RWPE2 (cell line): Measurements from ENCODE around the gene ATOH8.
A peak's percentile ranks its signal among the peaks of the same experiment; 100 is the strongest.

ENCODE experiments used
- ATAC-seq: fragments of 200-7000 bp; cut with Tn5 transposase; 3 replicates; pipeline ENCODE4 v1.9.1; 2021; ENCODE audit warnings: low read depth
- DNase-seq: peaks from one replicate; pipeline ENCODE4 v3.0.0-alpha.2; 2020; ENCODE audit warnings: low spot score
- H3K27ac ChIP-seq: fragments of 450-650 bp; 2 replicates; pipeline ENCODE4 v1.5.1; 2017; ENCODE audit warnings: mild to moderate bottlenecking; ENCODE audit not compliant: poor library complexity, severe bottlenecking
- H3K27me3 ChIP-seq: fragments of 250-450 bp; sonication (Bioruptor Pico); 2 replicates; pipeline ENCODE4 v1.5.1; 2021; ENCODE audit warnings: mild to moderate bottlenecking, moderate library complexity; ENCODE audit not compliant: insufficient read depth, poor library complexity, severe bottlenecking
- H3K36me3 ChIP-seq: fragments of 250-450 bp; sonication (Bioruptor Pico); 2 replicates; pipeline ENCODE4 v1.5.1; 2020; ENCODE audit warnings: low read depth, mild to moderate bottlenecking, moderate library complexity
- H3K4me1 ChIP-seq: fragments of 250-450 bp; sonication (Bioruptor Pico); 2 replicates; pipeline ENCODE4 v1.5.1; 2021; ENCODE audit warnings: mild to moderate bottlenecking, moderate library complexity; ENCODE audit not compliant: insufficient read depth, poor library complexity, severe bottlenecking
- H3K4me3 ChIP-seq: fragments of 250-450 bp; sonication (Bioruptor Pico); 2 replicates; pipeline ENCODE4 v1.5.1; 2021; ENCODE audit warnings: mild to moderate bottlenecking, moderate library complexity; ENCODE audit not compliant: severe bottlenecking
- H3K9me3 ChIP-seq: fragments of 250-450 bp; sonication (Bioruptor Pico); 2 replicates; pipeline ENCODE4 v1.5.1; 2021; ENCODE audit warnings: mild to moderate bottlenecking, moderate library complexity; ENCODE audit not compliant: severe bottlenecking
- TF ChIP-seq, protein P1 (sequence below): fragments of 450-650 bp; IDR thresholded peaks from one replicate; pipeline ENCODE4 v1.5.1; 2017; ENCODE audit warnings: mild to moderate bottlenecking, moderate library complexity; ENCODE audit not compliant: poor library complexity, severe bottlenecking

The ATOH8 gene

GRCh38 chr2:85706063-85706462 is 47.7 kb upstream of the ATOH8 start:
- no peak overlapping the region for H3K4me3 ChIP-seq
- no peaks in the 10 kb centered on the region for H3K9me3 ChIP-seq
- H3K4me1 ChIP-seq, result peaks cover 36% of the 10 kb centered on the region
- H3K36me3 ChIP-seq, result no peaks in the 10 kb centered on the region
- TF ChIP-seq, protein P1, sequence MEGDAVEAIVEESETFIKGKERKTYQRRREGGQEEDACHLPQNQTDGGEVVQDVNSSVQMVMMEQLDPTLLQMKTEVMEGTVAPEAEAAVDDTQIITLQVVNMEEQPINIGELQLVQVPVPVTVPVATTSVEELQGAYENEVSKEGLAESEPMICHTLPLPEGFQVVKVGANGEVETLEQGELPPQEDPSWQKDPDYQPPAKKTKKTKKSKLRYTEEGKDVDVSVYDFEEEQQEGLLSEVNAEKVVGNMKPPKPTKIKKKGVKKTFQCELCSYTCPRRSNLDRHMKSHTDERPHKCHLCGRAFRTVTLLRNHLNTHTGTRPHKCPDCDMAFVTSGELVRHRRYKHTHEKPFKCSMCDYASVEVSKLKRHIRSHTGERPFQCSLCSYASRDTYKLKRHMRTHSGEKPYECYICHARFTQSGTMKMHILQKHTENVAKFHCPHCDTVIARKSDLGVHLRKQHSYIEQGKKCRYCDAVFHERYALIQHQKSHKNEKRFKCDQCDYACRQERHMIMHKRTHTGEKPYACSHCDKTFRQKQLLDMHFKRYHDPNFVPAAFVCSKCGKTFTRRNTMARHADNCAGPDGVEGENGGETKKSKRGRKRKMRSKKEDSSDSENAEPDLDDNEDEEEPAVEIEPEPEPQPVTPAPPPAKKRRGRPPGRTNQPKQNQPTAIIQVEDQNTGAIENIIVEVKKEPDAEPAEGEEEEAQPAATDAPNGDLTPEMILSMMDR, result no peak
- no peak for ATAC-seq
- no peak for DNase-seq
- no peaks in the 10 kb centered on the region for H3K27me3 ChIP-seq
- H3K27ac ChIP-seq, result peak overlapping the region; percentile 31

- Histone ChIP-seq H3K27ac (no peak overlapping the region), H3K4me3 (no peak overlapping the region), H3K9me3 (no peaks in the 10 kb centered on the region), H3K27me3 (no peaks in the 10 kb centered on the region), H3K36me3 (no peaks in the 10 kb centered on the region), H3K4me1 (peaks cover 30% of the 10 kb centered on the region)
- TF ChIP-seq, protein P1, result no peak
- ATAC-seq (no peak; the same call in 2 of the 3 replicates), DNase-seq (no peak)
Observed at GRCh38 chr2:85706599-85707296, 47.0 kb upstream of the ATOH8 start.

GRCh38 chr2:85707304-85707703 is 46.5 kb upstream of the ATOH8 start:
- DNase-seq (no peak), ATAC-seq (peak; percentile 79)
- Histone ChIP-seq H3K4me3 (no peak overlapping the region), H3K9me3 (no peaks in the 10 kb centered on the region), H3K27ac (no peak overlapping the region), H3K27me3 (no peaks in the 10 kb centered on the region), H3K4me1 (peaks cover 25% of the 10 kb centered on the region), H3K36me3 (no peaks in the 10 kb centered on the region)
- TF ChIP-seq, protein P1, result peak; percentile 92

DNA sequence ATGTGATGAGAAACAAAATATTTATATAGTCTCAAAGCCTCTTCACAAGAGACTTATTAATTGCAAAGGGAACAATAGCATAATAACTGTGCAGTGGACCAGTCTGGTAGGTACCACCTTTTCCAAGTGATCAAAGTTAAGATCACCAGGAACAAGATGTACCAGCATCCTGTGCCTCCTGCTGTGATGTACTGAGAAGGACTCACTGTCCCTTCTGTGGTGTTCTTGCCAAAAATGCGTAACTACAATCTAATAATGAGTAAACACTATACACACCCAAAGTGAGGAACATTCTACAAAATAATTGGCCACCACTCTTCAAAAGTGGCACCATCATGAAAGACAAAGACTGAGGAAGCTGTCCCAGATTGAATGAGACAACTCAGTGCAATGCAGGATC is 45.1 kb upstream of the ATOH8 start:
- Histone ChIP-seq H3K27me3 (no peaks in the 10 kb centered on the region), H3K27ac (no peak overlapping the region), H3K9me3 (no peaks in the 10 kb centered on the region), H3K4me1 (peaks cover 18% of the 10 kb centered on the region), H3K36me3 (no peaks in the 10 kb centered on the region), H3K4me3 (no peak overlapping the region)
- ATAC-seq, result no peak
- TF ChIP-seq, protein P1, result no peak
- no peak for DNase-seq

- no peaks in the 10 kb centered on the region for H3K9me3 ChIP-seq
- H3K27ac ChIP-seq, result no peak overlapping the region
- no peaks in the 10 kb centered on the region for H3K27me3 ChIP-seq
- DNase-seq (no peak), ATAC-seq (no peak)
- no peak overlapping the region for H3K4me3 ChIP-seq
- no peaks in the 10 kb centered on the region for H3K36me3 ChIP-seq
- H3K4me1 ChIP-seq, result peaks cover 18% of the 10 kb centered on the region
- TF ChIP-seq, protein P1, result no peak
Observed at GRCh38 chr2:85709401-85709811, 44.4 kb upstream of the ATOH8 start.
